ENCODE data around the gene IGSF21.
"Not testable (repeated sequence)": the region's sequence is repeated elsewhere in the genome, so short reads cannot be mapped to it uniquely, and the experiment has no call there.

The IGSF21 gene

GRCh38 chr1:18411820-18412641 is 304.4 kb downstream of the IGSF21 start:
- DNase-seq, result no peak

GRCh38 chr1:18412882-18413353 is 305.3 kb downstream of the IGSF21 start:
- DNase-seq, result no peak

- DNase-seq, result no peak
Observed at GRCh38 chr1:18413541-18414305, 306.1 kb downstream of the IGSF21 start.

- no peak for DNase-seq
Observed at GRCh38 chr1:18414321-18414720, 306.7 kb downstream of the IGSF21 start.

GRCh38 chr1:18414872-18415447 is 307.4 kb downstream of the IGSF21 start:
- DNase-seq, result no peak

- no peak for DNase-seq
Observed at GRCh38 chr1:18415448-18416027, 307.9 kb downstream of the IGSF21 start.

- DNase-seq, result not testable (repeated sequence)
Observed at GRCh38 chr1:18416126-18416525, 308.5 kb downstream of the IGSF21 start.

GRCh38 chr1:18417316-18418269 is 310.0 kb downstream of the IGSF21 start:
- no peak for DNase-seq

- no peak for DNase-seq
Observed at GRCh38 chr1:18419113-18419844, 311.7 kb downstream of the IGSF21 start.

- DNase-seq, result no peak
Observed at GRCh38 chr1:18419845-18420184, 312.2 kb downstream of the IGSF21 start.

- DNase-seq, result no peak
Observed at GRCh38 chr1:18422076-18422777, 314.6 kb downstream of the IGSF21 start.

GRCh38 chr1:18422954-18423353 is 315.4 kb downstream of the IGSF21 start:
- DNase-seq, result no peak

- no peak for DNase-seq
Observed at GRCh38 chr1:18426580-18426979, 319.0 kb downstream of the IGSF21 start.
